HG03442 (cell line): ENCODE data around the gene MYO1G.
"Not testable (repeated sequence)": the region's sequence is repeated elsewhere in the genome, so short reads cannot be mapped to it uniquely, and the experiment has no call there.

ENCODE experiments used
- ATAC-seq: cut with Tn5 transposase; IDR thresholded peaks from one replicate; pipeline ENCODE4 v1.9.1; 2021; ENCODE audit warnings: mild to moderate bottlenecking, moderate library complexity; ENCODE audit not compliant: unreplicated experiment

MYO1G gene

GRCh38 chr7:44944821-44945220, 34.0 kb downstream of the MYO1G start:
- ATAC-seq = no peak

DNA sequence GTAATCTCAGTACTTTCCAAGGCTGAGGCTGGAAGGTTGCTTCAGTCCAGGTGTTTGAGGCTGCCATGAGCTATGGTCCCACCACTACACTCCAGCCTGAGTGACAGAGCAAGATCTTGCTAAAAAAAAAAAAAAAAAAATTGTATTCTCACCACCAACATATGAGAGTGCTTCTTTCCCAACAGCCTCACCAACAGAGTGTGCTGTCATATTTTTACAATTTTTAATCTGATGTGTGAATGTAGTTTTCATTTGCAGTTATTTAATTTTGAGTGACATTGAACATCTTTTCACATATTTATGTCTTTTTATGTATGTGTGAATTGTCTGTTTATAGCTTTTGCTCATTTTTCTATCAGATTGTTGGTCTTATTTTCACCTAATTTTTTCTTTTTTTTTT, 35.2 kb downstream of the MYO1G start:
- no peak for ATAC-seq

GRCh38 chr7:44937426-44937825, 41.4 kb downstream of the MYO1G start:
- ATAC-seq = no peak

GRCh38 chr7:44936322-44936721, 42.5 kb downstream of the MYO1G start:
- ATAC-seq = peak; percentile 53

GRCh38 chr7:44935583-44935982, 43.2 kb downstream of the MYO1G start:
- no peak for ATAC-seq

DNA sequence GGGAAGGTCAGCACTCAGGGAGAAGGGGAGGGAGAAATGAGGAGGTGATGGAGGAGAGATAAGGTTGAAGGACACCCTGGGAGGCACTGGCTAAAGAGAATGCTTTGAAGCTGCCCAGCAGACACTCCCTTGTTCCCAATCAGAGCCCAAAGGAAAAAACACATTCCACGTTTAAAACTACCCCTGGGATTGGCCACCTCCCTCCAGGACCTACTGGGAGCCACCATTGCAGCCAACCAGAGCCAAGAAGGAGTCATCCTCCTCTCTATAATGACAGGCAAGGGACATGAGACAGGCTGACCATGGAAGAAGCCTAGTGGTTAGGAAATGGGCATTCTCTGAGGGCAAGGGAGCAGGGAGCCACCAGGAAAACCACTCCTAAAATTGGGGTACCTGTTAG, 43.8 kb downstream of the MYO1G start:
- ATAC-seq = no peak

- ATAC-seq = not testable (repeated sequence)
Observed at GRCh38 chr7:44934510-44934909, 44.3 kb downstream of the MYO1G start.

GRCh38 chr7:44930921-44931320, 47.9 kb downstream of the MYO1G start:
- no peak for ATAC-seq

DNA sequence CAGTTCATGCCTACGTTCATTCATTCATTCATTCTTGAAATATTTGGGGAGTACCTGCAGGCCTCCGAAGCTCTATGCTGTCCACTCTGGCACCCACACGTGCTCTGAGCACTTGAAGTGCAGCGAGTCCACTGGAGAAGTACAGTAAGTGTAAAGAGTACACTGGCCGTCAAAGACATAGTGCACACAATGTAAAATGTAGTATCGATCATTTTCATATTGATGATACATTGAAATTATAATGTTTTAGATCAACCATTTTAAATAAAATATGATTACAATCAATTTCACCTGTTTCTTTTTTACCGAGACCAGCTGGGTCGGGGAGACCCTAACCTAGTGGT, 56.5 kb downstream of the MYO1G start:
- no peak for ATAC-seq

- peak; percentile 79 for ATAC-seq
Observed at GRCh38 chr7:44921607-44922350, 57.0 kb downstream of the MYO1G start.

DNA sequence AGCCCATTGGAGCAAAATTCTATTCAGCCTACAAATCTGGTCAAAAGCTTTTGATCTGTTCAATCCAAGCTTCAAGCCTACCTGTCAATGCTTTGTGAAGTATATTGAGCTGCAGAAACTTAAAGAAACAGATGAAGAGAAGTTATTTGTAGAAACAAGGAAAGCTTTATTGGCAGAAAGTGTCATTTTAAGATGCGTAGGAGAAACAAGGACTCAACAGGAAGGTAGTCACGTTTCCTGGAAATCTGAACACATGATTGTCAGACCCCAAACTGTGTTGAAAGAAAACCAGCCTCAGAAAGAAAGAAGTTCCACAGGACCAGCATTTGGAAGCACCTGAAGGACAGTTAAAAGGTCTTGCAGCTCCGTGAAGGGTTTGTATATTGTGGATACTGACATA, 58.7 kb downstream of the MYO1G start:
- no peak for ATAC-seq

DNA sequence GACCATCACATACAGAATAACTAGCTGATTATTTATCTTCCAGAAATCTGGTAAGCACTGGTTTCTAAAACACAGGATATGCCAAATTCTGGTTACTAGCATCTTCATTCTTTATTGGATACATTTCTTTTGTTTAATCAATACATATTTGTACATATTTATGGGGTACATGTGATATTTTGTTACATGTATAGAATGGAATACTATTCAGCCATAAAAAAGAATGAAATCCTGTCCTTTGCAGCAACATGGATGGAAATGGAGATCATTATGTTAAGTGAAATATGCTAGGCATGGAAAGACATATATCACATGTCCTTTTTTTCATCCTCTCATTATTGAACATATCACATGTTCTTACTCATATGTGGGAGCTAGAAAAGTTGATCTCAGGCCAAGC, 60.8 kb downstream of the MYO1G start:
- no peak for ATAC-seq

DNA sequence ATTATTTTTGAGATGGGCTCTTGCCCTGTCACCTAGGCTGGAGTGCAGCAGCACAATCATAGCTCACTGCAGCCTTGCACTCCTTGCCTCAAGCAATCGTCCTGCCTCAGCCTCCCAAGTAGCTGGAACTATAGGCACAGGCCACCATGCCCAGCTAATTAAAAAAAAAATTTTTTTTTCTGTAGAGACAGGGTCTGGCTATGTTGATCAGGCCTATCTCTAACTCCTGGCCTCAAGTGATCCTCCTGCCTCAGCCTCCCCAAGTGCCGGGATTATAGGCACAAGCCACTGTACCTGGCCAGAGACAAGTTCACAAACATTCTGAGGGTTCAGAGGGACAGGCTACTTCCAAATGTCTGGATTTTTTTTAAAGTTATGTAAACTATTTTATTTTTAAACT, 61.4 kb downstream of the MYO1G start:
- no peak for ATAC-seq

- peak; percentile 95 for ATAC-seq
Observed at GRCh38 chr7:44914992-44915607, 63.7 kb downstream of the MYO1G start.

GRCh38 chr7:44912775-44913347, 66.0 kb downstream of the MYO1G start:
- ATAC-seq = no peak
